GM18505 (cell line): ENCODE measurements around the gene NCMAP.
A peak's percentile ranks its signal among the peaks of the same experiment; 100 is the strongest.

Source experiments
- ATAC-seq: cut with Tn5 transposase; IDR thresholded peaks from one replicate; pipeline ENCODE4 v1.9.1; 2021; ENCODE audit not compliant: unreplicated experiment
- POLR2A ChIP-seq: IDR thresholded peaks from 4 replicates; pipeline ENCODE4 v1.6.1; 2011; ENCODE audit warnings: borderline replicate concordance; ENCODE audit not compliant: insufficient read depth, insufficient read length; ENCODE audit errors: extremely low read depth

The NCMAP gene

DNA sequence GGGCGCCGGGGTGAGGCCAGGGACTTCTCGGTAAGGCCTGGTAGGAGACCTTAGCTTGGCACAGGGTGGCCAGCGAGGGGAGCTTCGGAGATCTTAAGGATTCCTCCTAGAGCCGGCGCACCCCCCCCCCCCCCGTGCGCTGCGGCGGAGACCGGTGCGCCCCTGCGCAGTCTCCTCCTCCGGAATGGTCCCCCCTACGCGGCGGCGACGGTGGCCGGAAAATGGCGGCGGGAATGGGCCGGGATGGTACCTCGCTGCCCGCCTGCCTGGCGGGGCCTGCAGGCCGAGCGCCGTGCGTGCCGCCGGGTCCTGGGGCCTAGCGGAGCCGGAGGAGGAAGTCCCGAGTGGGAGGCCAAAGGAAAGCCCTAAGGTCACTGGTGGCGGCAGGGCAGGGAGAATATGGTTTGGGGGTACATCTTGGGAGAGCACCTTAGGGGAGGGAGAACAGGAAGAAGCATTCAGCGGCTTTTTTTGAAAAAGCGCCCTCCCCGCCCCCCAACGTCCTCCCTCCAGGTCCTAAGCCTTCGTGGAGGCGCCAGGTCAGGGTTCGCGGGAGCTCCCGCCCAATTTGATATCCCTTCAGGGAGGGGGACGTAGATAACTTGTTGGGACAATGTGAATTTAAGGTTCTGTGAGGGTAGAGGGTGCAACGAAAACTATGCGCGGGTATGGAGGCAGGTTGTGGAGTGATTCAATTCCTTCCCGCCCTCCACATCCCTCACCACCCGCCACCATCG lies 87.6 kb downstream of the NCMAP start:
- no peak for TF ChIP-seq POLR2A
- peak; percentile 18 for ATAC-seq

DNA sequence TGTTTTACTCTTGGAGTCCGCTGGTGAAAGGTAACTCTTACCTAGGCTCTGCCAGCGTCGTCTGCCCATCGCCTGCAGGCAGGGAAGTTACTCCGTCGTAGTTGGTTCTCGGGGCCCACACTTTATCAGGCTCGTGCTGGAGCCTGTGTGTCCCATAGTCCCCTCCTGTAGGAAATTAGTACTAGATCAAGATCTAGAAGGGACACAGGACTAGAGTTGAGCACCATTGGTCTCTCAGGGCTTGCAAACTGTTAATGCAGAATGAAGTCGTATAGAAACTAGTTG lies 88.2 kb downstream of the NCMAP start:
- TF ChIP-seq POLR2A, result no peak
- ATAC-seq, result no peak

DNA sequence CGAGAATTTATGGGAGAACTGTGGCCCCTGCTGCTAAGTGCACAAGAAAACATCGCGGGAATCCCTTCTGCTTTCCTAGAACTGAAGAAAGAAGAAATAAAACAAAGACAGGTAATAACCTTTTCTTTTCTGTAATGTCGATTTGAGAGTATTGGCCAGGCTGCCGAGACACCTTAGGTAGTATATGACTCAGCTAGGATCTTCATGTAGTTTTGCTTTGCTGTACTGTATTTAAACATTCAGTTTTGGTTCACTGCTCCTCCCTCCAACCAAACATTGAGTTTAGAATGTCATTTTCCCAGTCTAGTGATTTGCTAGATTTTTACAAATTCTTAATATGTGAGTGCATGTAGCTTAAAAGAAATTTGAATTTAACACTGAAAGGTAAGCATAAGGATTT lies 93.0 kb downstream of the NCMAP start:
- no peak for ATAC-seq
- TF ChIP-seq POLR2A, result no peak

DNA sequence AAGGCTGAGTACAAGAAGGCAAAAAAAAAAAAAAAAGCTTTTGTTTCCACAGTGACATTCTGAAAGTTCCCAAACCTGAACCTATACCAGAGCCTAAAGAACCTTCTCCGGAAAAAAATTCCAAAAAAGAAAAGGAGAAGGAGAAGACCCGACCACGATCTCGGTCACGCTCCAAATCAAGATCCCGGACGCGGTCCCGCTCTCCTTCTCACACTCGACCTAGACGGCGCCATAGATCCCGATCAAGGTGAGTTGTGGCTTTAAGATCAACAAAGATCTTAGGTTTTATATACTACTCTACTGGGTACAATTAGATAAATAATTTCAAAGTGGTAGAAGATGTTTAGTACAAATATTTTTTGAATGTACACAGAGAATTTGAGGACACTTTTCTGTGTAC lies 96.5 kb downstream of the NCMAP start:
- no peak for TF ChIP-seq POLR2A
- no peak for ATAC-seq

DNA sequence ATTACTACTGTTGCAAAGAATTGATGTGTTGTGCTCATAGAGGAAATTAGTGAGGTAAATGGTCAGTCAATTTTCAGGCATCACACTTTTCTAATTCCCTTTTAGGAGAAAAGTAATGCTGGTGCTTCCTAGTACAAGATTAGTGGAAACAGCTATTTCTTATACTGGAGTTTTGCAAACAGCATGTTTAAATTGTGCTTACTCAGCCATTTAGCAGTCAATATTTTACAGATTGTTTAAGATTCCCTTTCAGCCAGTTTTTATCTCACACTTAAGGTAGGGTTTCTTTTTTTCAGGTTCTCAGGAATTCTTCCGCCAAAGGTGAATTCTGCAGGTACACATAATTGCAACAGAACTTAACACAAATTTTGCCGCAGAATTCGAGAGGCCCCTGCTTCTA lies 98.1 kb downstream of the NCMAP start:
- TF ChIP-seq POLR2A, result no peak
- ATAC-seq, result no peak

DNA sequence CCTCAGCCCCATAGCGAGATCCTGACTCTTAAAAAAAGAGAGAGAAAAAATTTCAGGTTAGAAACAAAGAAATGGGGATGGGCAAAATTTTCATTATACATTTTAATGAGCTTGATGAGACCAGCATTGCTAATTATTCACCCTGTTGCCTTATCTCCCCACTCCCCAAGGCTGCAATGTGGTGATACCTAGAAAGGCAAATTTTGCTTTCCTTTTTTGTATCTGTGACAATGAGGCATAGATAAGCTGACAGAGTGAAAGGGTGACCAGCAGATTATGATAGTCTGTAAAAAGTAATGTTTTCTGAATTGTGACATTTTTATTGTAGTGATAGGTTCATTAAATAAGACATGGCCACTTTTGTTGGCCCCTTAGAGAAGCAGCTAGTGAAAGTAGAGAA lies 100.2 kb downstream of the NCMAP start:
- ATAC-seq, result no peak
- no peak for TF ChIP-seq POLR2A

DNA sequence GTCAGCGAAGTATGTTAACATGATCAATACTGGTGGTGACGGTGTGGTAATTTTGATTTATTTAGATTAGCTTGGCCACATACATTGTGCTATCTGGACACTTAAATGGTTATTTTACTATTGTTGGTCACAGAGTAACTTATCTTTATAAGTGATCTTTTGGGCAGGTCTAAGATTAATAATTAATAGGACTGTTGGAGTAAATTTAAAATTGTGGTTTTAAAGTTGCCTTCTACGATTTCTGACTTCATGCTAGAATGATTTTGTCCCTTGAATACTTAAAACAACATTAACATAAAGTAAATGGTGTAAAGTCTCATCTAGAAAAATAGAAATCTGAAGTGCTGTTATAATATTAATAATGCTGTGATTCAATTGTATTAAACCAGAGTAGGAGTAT lies 101.9 kb downstream of the NCMAP start:
- no peak for TF ChIP-seq POLR2A
- ATAC-seq, result no peak
